Mesodermal cell (in vitro differentiated cells): ENCODE data around the gene VDAC2.

ENCODE experiments used
- H3K27ac ChIP-seq: 2 replicates; pipeline ENCODE4 v1.7.0; 2013; ENCODE audit warnings: mild to moderate bottlenecking, low read depth, low read length, moderate library complexity; ENCODE audit not compliant: severe bottlenecking
- H3K36me3 ChIP-seq: 2 replicates; pipeline ENCODE4 v1.7.1; 2013; ENCODE audit warnings: mild to moderate bottlenecking, low read length, moderate library complexity; ENCODE audit not compliant: control insufficient read depth, insufficient read depth
- H3K4me1 ChIP-seq: one replicate; pipeline ENCODE4 v1.7.1; 2013; ENCODE audit warnings: mild to moderate bottlenecking, low read length; ENCODE audit not compliant: insufficient read depth, control insufficient read depth, poor library complexity, severe bottlenecking
- H3K4me3 ChIP-seq: 2 replicates; pipeline ENCODE4 v1.7.0; 2013; ENCODE audit warnings: low read length, control low read depth, mild to moderate bottlenecking; ENCODE audit not compliant: insufficient read depth, poor library complexity, severe bottlenecking; ENCODE audit errors: extremely low read depth
- H3K9me3 ChIP-seq: 2 replicates; pipeline ENCODE4 v1.7.1; 2013; ENCODE audit warnings: mild to moderate bottlenecking, low read length, moderate library complexity; ENCODE audit not compliant: control insufficient read depth
- WGBS, 2 experiments: methylation state at CpG; one replicate each; pipeline ENCODE4 v1.1.5; 2013; ENCODE audit warnings: missing lambda C conversion rate in 2 of 2; ENCODE audit not compliant: insufficient coverage in 2 of 2; 5-methylcytosine and 5-hydroxymethylcytosine counted together

VDAC2 gene

GRCh38 chr10:75254739-75255138 is 44.1 kb downstream of the VDAC2 start:
- Histone ChIP-seq H3K36me3 (no peaks in the 10 kb centered on the region), H3K9me3 (peaks cover 21% of the 10 kb centered on the region), H3K4me3 (no peak overlapping the region), H3K27ac (no peak overlapping the region), H3K4me1 (no peaks in the 10 kb centered on the region)
- 100% methylated on average over 1 of the region's 2 CpGs; no CpG with 5 or more reads in 1 of the 2 experiments for WGBS, 2 experiments

GRCh38 chr10:75260990-75261389 is 50.4 kb downstream of the VDAC2 start:
- Histone ChIP-seq H3K4me3 (no peak overlapping the region), H3K4me1 (no peaks in the 10 kb centered on the region), H3K36me3 (no peaks in the 10 kb centered on the region), H3K9me3 (no peaks in the 10 kb centered on the region), H3K27ac (no peak overlapping the region)
- WGBS, 2 experiments, result 63% methylated on average over 3 of the region's 3 CpGs; no CpG with 5 or more reads in 1 of the 2 experiments

GRCh38 chr10:75261813-75262705 is 51.5 kb downstream of the VDAC2 start:
- no peaks in the 10 kb centered on the region for H3K36me3 ChIP-seq
- no peaks in the 10 kb centered on the region for H3K4me1 ChIP-seq
- H3K9me3 ChIP-seq, result no peaks in the 10 kb centered on the region
- no peak overlapping the region for H3K4me3 ChIP-seq
- no peak overlapping the region for H3K27ac ChIP-seq
- WGBS, 2 experiments, result 86 to 89% methylated on average over 14 to 20 of the region's 25 CpGs

- H3K4me1 ChIP-seq, result no peaks in the 10 kb centered on the region
- H3K4me3 ChIP-seq, result no peak overlapping the region
- 93 to 100% methylated on average over 1 of the region's 1 CpG for WGBS, 2 experiments
- H3K27ac ChIP-seq, result no peak overlapping the region
- no peaks in the 10 kb centered on the region for H3K36me3 ChIP-seq
- H3K9me3 ChIP-seq, result no peaks in the 10 kb centered on the region
These were observed 53.2 kb downstream of the VDAC2 start for GRCh38 chr10:75263806-75264205.

GRCh38 chr10:75265856-75266255 is 55.3 kb downstream of the VDAC2 start:
- WGBS, 2 experiments, result 67 to 71% methylated on average over 2 to 3 of the region's 6 CpGs
- Histone ChIP-seq H3K9me3 (no peaks in the 10 kb centered on the region), H3K27ac (no peak overlapping the region)

GRCh38 chr10:75266945-75267344 is 56.3 kb downstream of the VDAC2 start:
- no peaks in the 10 kb centered on the region for H3K4me1 ChIP-seq
- no peaks in the 10 kb centered on the region for H3K9me3 ChIP-seq
- no peaks in the 10 kb centered on the region for H3K36me3 ChIP-seq
- 80 to 100% methylated on average over 1 to 2 of the region's 5 CpGs for WGBS, 2 experiments
- H3K4me3 ChIP-seq, result no peak overlapping the region
- no peak overlapping the region for H3K27ac ChIP-seq

More at GRCh38 chr10:75265856-75266255, 55.3 kb downstream of the VDAC2 start:
- H3K4me1 ChIP-seq, result no peaks in the 10 kb centered on the region
- no peak overlapping the region for H3K4me3 ChIP-seq
- H3K36me3 ChIP-seq, result no peaks in the 10 kb centered on the region

GRCh38 chr10:75269605-75270004 is 59.0 kb downstream of the VDAC2 start:
- peaks cover 3% of the 10 kb centered on the region for H3K4me1 ChIP-seq
- no peaks in the 10 kb centered on the region for H3K36me3 ChIP-seq
- whole genome bisulfite sequencing, 2 experiments, result 90% methylated on average over 2 of the region's 5 CpGs; no CpG with 5 or more reads in 1 of the 2 experiments
- no peak overlapping the region for H3K4me3 ChIP-seq
- no peaks in the 10 kb centered on the region for H3K9me3 ChIP-seq
- H3K27ac ChIP-seq, result no peak overlapping the region

GRCh38 chr10:75272094-75272493 is 61.5 kb downstream of the VDAC2 start:
- Histone ChIP-seq H3K9me3 (no peaks in the 10 kb centered on the region), H3K4me3 (no peak overlapping the region), H3K27ac (no peak overlapping the region), H3K4me1 (peaks cover 3% of the 10 kb centered on the region), H3K36me3 (no peaks in the 10 kb centered on the region)
- WGBS, 2 experiments, result 84 to 90% methylated on average over 4 to 5 of the region's 5 CpGs

- peak overlapping the region; percentile 41 for H3K27ac ChIP-seq
- no peaks in the 10 kb centered on the region for H3K36me3 ChIP-seq
- peaks cover 3% of the 10 kb centered on the region for H3K4me1 ChIP-seq
- H3K4me3 ChIP-seq, result no peak overlapping the region
- 76 to 94% methylated on average over 3 of the region's 7 CpGs for WGBS, 2 experiments
- no peaks in the 10 kb centered on the region for H3K9me3 ChIP-seq
These were observed 62.3 kb downstream of the VDAC2 start for GRCh38 chr10:75272896-75273295.

GRCh38 chr10:75276069-75276872 is 65.7 kb downstream of the VDAC2 start:
- Histone ChIP-seq H3K27ac (no peak overlapping the region), H3K4me1 (peaks cover 6% of the 10 kb centered on the region), H3K9me3 (no peaks in the 10 kb centered on the region), H3K36me3 (no peaks in the 10 kb centered on the region), H3K4me3 (no peak overlapping the region)
- WGBS, 2 experiments, result 92 to 93% methylated on average over 38 to 39 of the region's 46 CpGs
